HG02642 (cell line): ENCODE measurements around the gene ANKIB1.
A peak's percentile ranks its signal among the peaks of the same experiment; 100 is the strongest.
"Not testable (repeated sequence)": the region's sequence is repeated elsewhere in the genome, so short reads cannot be mapped to it uniquely, and the experiment has no call there.

Experiments used
- ATAC-seq: cut with Tn5 transposase; IDR thresholded peaks from one replicate; pipeline ENCODE4 v1.9.1; 2021; ENCODE audit warnings: mild to moderate bottlenecking; ENCODE audit not compliant: unreplicated experiment, poor library complexity

The ANKIB1 gene

DNA sequence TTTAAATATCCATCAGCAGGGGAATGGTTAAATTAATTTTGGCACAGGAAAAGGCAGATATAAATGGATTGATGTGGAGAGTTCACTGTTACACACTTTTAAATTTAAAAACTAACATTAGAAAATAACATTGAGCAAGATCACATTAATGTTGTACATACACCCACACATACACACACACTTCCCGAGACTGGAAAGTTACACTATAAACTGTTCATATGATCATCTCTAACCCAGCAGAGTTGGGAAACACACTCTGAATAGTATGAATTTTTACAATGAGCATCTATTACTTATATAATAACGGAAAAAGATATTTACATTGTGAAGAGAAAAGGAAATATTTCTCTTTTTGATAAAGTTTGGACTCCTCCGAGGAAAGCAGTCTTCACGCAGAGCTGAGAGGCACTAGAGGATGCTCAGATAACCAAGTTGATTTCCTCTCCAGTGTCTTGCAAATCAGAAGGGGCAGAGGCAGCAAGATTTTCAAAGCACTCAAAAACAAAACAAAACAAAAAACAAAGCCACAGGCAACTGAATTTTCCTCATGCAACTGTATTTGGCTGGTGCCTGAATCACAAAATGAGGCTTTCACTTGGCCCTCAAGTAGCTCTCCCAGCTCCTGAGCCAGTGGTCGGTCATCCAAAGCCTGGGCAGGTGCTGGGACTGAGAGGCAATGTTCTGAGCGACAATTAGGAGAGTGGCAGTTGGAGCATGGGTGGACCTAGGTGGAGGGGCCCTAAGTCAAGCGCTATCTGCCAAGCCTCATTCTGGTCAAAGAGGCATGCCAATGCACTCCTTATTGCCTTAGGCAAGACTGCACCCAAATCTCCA, 191.1 kb downstream of the ANKIB1 start:
- no peak for ATAC-seq

DNA sequence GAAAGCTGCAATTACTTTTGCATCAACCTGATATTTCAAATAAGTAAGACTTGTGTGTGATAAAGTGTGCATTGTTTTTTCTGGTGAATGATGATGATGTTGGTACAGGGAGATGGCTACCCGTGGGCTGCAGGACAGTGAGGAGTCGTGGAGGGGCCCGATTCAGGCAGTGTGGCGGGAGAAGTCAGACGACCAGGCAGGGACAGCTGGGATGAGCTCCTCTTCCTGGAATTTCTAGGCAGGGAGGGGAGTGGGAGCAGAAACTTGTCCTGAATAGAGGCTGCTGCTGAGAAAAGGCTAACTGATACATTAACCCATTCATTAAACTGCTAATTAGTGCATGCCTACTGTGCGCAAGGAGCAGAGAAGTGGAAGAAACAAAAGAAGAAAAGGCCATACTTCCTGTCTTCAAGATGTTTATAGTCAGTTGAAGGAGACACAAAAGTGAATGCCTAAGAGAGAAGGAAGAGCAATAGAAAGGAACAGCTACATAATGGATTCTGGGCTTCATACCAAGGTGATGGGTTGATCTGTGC, 192.2 kb downstream of the ANKIB1 start:
- ATAC-seq, result no peak

DNA sequence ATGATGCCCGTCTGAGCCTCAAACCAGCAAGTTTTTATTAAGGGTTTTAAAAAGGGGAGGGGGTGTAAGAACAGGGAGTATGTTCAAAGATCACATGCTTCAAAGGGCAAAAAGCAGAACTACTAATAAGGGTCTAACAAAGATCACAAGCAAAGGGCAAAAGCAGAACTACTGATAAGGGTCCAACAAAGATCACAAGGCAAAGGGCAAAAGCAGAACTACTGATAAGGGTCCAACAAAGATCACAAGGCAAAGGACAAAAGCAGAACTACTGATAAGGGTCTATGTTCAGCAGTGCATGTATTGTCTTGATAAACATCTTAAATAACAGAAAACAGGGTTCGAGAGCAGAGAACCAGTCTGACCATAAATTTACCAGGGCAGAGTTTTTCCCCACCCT, 196.9 kb downstream of the ANKIB1 start:
- not testable (repeated sequence) for ATAC-seq

DNA sequence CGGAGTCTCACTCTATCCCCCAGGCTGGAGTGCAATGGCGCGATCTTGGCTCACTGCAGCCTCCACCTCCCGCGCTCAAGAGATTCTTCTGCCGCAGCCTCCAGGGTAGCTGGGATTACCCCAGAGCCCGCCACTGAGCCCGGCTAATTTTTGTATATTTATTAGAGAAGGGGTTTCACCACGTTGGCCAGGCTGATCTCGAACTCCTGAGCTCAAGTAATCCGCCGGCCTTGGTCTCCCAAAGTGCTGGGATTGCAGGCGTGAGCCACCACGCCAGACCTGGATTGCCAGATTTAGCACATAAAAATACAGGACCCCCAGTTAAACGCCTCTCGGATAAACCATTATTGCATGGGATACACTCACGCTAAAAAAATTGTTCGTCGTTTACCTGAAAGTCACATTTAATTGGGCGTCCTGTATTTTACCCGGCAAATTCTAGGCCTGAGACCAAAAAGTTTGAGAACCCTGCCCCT, 201.1 kb downstream of the ANKIB1 start:
- no peak for ATAC-seq

DNA sequence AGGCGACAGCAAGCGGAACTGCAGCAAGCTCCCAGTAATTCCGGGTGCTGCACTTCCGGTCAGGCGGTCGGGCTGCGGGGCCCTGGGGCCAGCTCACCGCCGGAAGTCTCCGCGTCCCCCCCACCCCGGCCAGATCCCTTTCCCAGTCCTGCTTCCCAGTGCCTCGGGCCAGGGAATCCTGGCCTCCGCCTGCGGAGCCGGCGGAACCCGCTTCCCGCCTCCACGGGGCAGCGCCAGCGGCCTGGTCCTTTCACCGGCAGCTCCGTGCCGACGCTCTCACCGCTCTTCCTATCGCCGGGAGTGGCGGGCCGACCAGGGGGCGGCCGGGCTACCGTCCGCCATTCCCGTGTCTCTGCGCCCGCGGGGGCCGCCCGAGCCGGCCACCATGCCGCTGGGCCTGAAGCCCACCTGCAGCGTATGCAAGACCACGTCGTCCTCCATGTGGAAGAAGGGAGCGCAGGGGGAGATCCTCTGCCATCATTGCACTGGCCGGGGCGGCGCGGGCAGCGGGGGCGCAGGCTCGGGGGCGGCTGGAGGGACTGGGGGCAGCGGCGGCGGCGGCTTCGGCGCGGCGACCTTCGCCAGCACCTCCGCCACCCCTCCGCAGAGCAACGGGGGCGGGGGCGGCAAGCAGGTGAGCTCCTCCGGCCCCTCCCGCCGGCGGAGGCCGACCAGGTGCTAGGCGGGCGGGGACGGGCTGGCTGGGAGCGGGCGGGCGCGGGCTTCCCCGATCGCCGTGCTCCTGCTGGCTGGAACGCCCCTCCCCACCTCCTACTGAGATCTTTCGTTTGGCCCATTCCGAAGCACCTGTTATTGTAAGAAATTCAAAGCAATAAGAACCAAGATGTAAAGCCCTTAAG, 201.8 kb downstream of the ANKIB1 start, which contains the start of gene GATAD1:
GATAD1 (plus strand) TSS at position 138 of the 860 bp plus-strand sequence; CDS start at position 386, 248 bp downstream.
- peak; percentile 88 for ATAC-seq

DNA sequence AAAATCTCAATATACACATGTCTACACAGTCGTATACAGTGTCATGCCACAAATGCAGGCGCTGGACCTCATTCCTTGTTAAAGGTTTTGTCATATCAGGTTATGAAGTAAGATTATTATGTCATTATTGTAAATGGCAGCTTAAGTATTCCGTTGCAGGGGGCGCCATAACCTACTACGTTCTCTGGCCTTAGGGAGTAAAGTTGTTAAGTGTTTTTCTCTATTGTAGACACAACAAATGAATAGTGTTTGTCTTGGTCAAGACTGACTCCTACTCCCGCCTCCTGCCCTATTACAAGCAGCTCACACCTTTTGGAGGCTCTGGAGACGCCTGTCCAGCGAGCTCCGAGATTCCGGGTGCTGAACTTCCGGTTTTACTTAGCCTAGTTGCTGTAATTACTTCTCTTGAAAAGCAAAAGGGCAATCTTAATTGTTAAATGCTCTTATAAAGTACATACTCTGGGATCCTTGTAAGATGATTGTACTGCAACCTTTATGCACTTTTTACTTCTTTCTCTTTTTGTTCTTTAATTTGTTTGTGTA, 202.5 kb downstream of the ANKIB1 start:
- ATAC-seq, result peak; percentile 47
